Body of pancreas (tissue), 4 donors: ENCODE data around the gene APOL2.

ENCODE experiments used
- CTCF ChIP-seq, 7 experiments: fragments of 450-650 bp in 4 of 7; fragments of 200-600 bp in 3 of 7; sonication (generic) in 3 of 7; IDR thresholded peaks; one replicate each; pipeline ENCODE4 v1.5.1; 2016 to 2019; ENCODE audit warnings: antibody characterized with exemption in 7 of 7
- POLR2A ChIP-seq, 3 donors: fragments of 450-650 bp; IDR thresholded peaks; one replicate each; pipeline ENCODE4 v1.6.1; 2016; ENCODE audit warnings: antibody characterized with exemption in 3 of 3, mild to moderate bottlenecking in 2 of 3

- TF ChIP-seq CTCF (IDR thresholded peaks at IDR 0.05) (no peak), POLR2A (IDR thresholded peaks at IDR 0.05) (no peak)
Measured at GRCh38 chr22:36208914-36209313, 30.4 kb downstream of the APOL2 start.
